Embryonic facial prominence (tissue), 1 donor: Measurements from ENCODE around the gene ZNF766.
"Not testable (repeated sequence)": the region's sequence is repeated elsewhere in the genome, so short reads cannot be mapped to it uniquely, and the experiment has no call there.

ENCODE experiments used
- DNase-seq: peaks from one replicate; pipeline ENCODE4 v3.0.0-alpha.2; 2016; ENCODE audit errors: extremely low spot score

The ZNF766 gene

DNA sequence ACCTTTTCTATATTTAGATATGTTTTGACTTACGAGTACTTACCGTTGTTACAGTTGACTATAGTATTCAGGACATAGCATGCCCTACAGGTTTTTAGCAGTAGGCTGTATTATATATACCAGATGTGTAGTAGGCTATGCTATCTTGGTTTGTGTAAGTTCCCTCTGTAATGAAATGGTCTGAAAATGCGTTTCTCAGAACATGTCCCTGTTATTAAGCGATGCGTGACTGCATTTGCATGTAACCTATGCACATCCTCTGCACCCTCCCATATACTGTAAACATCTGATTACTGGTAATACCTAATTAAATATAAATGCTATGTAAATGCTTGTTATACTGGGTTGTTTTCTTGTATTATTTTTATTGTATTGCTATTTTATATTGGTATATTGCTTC lies 6.6 kb downstream of the ZNF766 start:
- DNase-seq: no peak

DNA sequence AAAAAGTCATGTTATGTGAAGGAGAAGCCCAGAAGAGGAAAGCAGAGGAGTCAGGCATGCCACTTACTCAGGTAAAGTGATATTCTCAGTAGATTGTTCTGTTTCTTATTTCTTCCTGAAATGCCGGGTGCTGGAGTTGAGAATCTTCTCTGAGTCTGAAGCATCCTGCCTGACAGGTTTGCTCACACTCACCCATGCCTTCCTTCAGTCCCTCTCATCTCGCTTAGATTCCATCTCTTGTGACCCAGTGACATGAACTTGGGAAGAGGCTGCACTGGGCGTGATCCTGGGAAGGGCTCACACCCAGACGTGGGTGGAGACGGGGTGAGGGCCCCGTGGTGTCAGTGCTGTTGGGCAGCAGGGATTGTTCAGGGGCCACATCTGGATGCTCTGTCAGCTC lies 8.1 kb downstream of the ZNF766 start:
- no peak for DNase-seq

DNA sequence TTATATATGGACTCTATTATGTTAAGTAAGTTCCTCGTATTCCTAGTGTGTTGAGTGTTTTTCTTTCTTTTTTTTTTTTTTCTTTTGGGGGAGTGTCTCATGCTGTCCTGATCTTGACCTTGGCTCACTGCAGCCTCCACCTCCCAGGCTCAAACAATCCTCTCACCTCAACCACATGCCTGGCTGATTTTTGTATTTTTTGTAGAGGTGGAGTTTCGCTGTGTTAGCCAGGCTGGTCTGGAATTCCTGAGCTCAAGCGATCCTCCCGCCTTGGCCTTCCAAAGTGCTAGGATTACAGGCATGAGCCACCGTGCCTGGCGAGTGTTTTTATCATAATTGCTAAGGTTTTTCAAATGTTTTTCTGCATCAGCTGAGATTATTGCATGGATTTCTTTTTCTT lies 16.9 kb downstream of the ZNF766 start:
- DNase-seq: no peak

DNA sequence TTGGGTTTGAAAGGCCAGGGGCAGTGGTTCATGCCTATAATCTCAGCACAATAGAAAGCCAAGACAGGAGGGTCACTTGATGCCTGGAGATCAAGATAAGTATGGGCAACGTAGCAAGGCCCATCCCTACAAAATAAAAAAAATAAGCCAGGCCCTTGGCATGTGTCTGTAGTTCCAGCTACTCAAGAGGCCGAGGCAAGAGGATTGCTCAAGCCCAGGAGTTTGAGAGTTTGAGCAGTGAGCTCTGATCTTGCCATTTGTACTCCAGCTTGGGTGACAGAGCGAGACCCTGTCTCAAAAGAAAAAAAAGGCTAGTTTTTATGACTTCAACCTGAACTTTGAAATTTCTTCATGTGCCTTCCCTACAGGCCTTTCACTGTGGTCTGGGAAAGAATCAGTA lies 22.4 kb downstream of the ZNF766 start:
- no peak for DNase-seq

DNA sequence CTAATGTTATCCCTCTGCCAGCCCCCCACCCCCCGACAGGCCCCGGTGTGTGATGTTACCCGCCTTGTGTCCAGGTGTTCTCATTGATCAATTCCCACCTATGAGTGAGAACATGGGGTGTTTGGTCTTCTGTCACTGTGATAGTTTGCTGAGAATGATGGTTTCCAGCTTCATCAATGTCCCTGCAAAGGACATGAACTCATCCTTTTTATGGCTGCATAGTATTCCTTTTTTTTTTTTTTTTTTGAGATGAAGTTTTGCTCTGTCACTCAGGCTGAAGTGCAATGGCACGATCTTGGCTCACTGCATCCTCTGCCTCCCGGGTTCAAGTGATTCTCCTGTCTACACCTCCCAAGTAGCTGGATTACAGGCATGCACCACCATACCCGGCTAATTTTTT lies 23.6 kb downstream of the ZNF766 start:
- DNase-seq: not testable (repeated sequence)

DNA sequence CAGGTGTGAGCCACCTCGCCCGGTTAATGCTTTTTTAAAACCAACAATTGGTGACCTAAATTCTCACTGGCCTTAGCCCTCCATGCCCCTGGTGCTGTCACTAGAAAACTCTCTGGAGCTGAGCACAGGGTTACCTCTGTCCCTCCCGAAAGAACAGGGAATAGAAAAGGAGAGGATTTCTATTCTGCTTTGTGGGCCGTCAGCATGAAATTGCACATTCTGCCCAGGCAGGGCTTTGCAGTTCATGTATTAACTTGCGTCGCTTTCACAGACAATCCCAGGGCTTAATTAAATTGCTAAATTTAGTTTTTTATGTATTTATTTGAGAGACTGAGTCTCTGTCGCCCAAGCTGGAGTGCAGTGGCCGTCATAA lies 27.0 kb downstream of the ZNF766 start:
- no peak for DNase-seq

DNA sequence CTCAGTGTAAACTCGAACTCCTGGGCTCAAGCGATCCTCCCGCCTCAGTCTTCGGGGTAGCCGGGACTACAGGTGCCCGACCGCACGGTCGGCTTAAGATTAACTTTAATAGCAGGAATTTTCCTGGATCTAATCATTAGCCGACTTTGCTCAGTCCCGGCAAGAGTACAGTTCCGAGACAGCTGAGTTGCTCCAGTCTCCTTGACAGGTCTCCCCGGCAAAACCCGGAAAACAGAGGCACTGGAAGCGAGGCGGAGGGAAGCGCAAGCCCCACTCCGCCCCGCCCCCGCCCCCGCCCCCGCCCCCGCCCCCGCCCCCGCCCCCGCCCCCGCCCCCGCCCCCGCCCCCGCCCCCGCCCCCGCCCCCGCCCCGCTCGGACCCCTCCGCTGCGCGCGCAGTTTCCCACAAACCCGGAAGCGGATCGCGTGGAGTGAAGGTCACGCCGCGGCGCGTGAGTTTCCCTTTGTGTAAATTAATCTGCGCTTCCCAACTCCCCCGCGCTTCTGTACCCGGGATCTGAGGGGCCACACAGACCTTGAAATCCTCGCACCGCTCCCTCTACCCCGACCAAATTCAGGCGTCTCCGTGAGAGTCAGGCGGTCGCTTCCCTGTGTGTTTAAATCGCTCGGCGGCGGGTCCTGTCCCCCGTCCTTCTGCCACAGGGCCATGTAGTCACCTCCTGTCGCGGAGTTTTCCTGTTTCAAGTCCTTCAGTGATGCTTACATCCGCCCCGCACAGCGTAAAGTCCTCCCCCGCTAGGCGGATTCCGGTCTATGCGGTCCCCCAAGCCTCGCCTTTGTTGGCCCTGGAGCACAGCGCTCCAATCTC lies 27.6 kb downstream of the ZNF766 start, which contains the start of gene ZNF480:
Gene ZNF480 (plus strand): TSS at position 397 of the 828 bp plus-strand sequence. CDS start 3,244 bp downstream, outside the sequence.
- DNase-seq: peak; percentile 60

DNA sequence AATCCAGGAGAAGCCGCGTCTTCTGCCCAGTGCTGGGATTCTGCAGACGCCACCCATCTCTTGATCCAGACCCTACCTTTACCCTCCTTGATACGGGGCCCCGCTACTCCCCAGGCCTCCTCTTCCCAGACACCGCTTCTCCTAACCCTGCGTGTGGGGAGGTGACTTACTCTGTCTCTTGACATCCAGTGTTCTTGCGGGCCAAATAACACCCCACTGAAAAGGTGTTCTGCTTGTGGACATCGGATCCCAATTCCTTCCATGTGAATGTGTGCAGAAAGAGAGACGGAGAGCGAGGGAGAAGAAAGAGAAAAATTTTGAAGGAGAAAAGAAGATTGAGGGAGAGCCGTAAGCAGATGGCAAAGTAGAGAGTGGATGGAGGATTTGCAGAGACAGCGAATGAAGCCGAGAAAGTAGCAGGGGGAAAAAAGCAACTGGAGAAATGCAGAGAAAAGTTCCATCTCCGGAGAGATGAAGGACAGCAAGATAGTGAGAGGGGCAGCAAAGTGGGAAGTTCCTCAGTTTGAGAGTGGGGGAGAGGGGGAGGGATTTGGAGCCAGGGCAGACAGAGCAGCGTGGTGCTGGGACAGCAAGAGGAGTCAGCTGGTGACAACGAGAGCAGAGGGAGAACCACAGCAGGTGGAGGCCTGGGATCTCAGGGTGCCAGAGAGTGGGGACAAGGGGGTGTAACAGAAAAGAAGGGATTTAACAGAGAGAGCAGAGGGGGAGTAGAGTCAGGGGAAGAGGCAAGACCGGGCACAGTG lies 28.4 kb downstream of the ZNF766 start:
- DNase-seq: no peak

DNA sequence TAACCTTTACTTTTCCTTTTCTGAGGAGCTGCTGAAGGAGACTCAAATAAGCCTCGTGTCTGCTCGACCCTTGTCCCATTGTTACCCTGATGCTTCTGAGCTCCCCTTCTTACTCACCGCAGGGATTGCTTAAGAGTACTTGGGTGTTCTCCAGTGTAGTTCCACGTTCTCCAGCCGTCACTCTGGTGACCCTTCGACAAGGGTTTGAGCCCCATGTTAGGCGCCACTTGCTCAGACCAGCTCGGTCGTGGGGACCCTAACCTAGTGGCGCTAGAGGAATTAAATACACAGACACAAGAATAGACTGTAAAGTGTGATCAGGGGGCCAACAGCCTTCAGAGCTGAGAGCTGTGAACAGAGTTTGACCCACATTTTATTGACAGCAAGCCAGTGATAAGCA lies 37.9 kb downstream of the ZNF766 start:
- DNase-seq: no peak

DNA sequence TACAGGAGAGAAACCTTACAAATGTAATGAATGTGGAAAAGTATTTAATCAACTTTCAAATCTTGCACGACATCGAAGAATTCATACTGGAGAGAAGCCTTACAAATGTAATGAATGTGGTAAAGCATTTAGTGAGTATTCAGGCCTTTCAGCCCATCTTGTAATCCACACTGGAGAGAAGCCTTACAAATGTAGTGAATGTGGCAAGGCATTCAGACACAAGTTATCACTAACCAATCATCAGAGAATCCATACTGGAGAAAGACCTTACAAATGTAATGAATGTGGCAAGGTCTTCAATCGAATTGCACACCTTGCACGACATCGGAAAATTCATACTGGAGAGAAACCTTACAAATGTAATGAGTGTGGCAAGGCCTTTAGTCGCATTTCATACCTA lies 53.0 kb downstream of the ZNF766 start:
- no peak for DNase-seq

DNA sequence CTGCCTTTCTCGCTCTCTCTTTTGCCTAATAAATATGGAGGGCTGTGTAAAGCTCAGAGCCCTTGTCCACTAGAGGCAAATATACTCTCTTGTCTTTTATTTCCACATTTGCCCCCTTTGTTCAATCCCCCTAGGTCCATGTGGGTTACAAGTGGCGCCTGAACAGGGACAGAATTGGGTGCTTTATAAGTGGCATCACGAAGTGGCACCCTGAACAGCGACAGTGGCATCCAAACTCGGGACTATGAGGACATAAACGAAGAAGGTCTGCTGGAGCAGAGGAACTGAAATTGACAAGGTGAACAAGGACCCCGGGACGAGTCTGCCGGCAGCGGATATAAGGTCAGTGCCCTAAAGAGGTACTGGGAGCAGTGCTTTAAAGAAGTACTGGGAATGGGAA lies 62.4 kb downstream of the ZNF766 start:
- DNase-seq: no peak

DNA sequence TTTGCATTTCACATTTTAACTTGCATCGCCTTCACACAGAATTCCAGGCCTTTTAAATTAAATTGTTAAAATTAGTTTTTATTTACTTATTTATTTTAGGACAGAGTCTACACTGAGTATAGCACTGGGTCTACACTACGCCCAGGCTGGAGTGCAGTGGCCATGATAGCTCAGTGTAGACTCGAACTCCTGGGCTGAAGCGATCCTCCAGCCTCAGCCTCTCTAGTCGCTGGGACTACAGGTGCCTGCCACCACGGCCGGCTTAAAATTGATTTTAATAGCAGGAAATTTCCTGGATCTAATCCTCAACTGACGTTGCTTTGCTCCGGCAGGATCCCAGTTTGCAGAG lies 66.4 kb downstream of the ZNF766 start:
- DNase-seq: no peak

DNA sequence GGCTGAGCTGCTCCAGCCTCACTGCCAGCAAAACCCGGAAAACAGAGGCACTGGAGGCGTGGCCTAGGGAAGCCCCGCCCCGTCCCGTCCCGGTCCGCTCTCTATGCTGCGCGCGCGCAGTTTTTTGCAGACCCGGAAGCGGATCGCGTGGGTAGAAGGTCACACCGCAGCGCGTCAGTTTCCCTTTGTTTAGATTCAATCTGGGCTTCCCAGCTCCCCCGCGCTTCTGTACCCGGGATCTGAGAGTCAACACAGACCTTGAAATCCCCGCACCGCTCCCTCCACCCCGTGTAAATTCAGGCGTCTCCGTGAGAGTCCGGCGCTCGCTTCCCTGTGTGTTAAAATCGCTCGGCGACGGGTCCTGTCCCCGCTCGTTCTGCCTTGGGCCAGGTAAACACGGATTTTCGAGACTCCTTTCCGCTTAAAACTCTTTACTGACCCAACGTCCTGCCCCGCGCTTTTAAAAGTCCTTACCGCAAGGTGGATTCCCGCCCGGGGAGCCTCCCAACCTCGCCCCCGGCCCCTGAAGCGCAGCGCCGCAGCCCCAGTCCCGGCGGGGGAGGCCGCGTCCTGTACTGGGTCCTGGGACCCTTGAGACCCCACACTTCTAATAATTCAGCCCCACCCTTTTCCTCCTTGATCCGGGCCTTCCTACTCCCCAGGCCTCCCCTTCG lies 66.9 kb downstream of the ZNF766 start, which contains the start of gene ZNF610:
Gene ZNF610 (plus strand): TSS at position 127 of the 674 bp plus-strand sequence. CDS start 12,930 bp downstream, outside the sequence.
- DNase-seq: peak; percentile 79

DNA sequence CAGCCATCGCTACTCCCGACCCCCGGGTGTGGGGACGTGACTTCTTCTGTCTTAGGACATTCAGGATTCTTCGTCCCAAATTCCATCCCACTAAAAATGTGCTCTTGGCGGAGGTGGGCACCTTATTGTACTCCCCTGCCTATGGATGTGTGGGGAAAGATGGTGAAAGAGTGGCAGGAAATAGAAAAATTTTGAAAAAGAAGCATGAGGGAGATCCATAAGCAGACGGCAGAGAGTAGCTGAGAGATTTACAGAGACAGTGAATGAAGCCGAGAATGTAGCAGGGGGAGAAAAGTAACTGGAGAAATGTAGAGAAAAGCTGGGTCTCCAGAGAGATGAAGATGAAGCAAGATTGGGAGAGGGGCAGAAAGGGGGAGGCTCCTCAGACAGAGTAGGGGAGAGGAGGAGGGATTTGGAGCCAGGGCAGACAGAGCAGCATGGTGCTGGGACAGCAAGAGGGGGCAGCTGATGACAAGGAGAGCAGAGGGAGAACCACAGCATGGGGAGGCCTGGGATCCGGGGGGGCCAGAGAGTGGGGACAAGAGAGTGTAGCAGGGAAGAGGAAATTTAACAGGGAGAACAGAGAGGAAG lies 67.5 kb downstream of the ZNF766 start:
- no peak for DNase-seq

DNA sequence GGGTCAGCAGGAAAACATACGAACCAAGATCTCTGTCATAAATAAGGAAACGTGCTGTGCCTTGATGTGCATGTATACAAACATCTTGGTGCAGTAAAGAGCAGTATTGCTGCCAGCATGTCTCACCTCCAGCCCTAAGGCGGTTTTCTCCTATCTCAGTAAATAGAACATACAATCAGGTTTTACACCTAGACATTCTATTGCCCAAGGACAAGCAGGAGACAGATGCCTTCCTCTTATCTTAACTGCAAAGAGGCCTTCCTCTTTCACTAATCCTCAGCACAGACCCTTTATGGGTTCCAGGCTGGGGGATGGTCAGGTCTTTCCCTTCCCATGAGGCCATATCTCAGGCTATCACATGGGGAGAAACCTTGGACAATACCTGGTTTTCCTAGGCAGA lies 69.6 kb downstream of the ZNF766 start:
- DNase-seq: not testable (repeated sequence)

DNA sequence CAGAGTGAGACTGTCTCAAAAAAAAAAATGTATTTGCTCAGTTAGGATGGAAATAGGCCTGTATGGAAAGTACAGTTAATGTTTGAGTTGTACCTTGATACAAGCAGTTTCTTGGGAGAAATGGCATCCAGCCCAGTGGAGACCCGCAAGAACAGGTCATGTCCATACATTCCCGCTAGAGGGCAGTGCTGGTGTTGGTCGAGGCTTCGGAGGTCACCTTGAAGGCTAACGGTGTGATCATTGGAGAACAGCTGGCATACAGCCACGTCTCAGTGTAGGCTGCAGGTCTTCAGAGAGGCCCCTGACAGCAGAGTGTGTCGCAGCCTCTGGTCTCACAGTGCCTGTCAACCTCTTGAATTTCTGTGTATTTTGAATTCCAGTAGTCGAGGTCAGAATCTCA lies 74.2 kb downstream of the ZNF766 start:
- no peak for DNase-seq

DNA sequence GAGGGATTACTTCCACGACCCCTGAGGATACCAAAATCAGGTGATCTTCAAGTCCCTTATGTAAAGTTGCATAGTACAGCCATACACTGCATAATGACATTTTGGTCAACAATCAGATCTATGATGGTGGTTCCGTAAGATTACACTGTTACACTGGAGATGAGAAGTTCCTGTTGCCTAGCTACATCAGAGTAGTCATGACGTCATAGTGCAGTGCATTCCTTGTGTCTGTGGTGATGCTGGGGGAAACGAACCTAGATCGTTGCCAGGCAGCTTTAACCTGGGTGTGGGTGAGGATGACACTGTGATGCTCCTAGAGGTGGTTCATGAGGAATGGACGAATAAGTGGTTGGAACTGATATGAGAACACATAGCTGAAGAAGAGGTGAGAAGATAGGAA lies 75.8 kb downstream of the ZNF766 start:
- no peak for DNase-seq
